ENCODE results near the gene HAND2.

DNA sequence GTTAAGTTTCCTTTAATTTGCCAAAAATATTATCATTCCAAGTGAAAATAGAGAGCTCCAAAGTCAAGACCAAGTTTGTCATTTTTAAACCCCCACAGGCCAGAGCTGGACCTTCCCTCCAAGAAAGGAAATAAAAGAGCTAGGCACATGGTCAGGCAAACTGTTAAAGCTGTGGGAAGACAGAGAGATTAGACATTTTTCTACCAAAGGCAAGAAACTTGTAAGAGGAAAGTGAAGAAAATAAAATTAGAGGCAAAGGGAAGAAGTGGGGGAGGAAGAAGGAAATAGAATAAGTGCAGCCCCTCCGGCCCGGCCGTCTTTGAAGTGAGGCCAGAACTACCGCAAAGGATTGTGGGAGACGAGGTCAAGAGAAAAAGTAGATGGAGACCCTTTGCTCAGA lies 47.9 kb upstream of the HAND2 start:
- TF ChIP-seq HDGF (IDR thresholded peaks at IDR 0.05; ENCODE audit: borderline replicate concordance) = no peak
- no peak for TF ChIP-seq FOXA1 (IDR thresholded peaks at IDR 0.05)
- no peak for TF ChIP-seq BHLHE40 (IDR thresholded peaks at IDR 0.05; ENCODE audit: borderline replicate concordance)
